GM21723 (cell line): ENCODE measurements around the gene TMIGD1.

Source experiments
- ATAC-seq: cut with Tn5 transposase; IDR thresholded peaks from one replicate; pipeline ENCODE4 v1.9.1; 2021; ENCODE audit warnings: mild to moderate bottlenecking, moderate library complexity; ENCODE audit not compliant: unreplicated experiment

The TMIGD1 gene

DNA sequence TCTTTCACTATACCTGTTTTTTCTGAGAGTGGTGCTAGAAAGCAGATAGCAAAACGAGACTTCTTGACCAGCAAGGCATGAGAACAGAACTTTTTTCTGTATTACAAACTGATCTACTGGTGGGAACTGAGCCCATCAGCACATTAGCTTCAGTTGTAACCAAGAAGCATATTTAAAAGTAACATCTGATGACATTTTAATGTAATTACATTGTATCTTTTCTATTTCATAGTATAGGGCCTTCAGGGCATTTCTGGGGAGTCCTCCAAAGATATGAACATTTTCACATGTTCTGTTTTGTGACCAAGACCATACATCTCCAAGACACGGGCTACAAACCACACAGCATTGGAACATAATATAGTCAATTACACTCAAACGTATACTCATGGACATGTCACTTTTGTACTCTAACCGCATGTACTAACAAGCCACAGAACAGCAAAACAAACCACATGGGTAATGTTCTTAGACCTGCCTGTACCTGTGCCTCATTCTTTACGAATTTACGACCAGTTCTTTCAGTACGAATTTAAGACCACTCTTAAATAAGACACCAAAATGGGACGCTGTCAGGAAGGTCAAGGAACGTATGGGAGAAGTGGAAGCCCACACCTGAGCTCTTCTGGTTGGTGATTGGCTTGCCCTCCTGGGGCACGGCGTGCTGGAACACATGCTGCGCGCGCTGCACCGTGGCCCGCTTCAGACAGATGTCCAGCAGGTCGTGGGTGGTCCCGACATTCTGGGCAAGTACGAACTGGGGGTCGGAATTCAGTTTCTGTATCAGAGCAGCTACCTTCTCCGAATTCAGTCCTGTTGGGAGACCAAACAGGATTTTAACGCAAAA is 42.9 kb downstream of the TMIGD1 start:
- peak; percentile 33 for ATAC-seq

DNA sequence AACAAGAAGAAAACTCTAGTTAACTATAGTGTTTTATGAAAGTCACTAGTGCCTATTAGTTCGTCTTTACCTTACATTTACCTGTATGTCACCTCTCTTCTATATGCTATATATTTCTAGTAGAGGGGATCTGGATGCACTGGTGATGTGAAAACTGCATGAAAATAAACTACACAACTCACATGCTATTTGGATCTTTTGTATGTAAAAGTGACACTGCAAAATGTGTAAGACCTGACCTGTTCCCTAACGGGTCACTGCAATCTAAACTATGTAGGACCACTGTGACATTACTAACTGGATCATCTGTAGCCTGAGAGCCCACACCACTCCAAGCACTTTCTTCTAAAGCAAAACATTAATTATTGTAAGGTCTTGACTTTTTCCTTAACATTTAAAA is 43.8 kb downstream of the TMIGD1 start:
- ATAC-seq = no peak

DNA sequence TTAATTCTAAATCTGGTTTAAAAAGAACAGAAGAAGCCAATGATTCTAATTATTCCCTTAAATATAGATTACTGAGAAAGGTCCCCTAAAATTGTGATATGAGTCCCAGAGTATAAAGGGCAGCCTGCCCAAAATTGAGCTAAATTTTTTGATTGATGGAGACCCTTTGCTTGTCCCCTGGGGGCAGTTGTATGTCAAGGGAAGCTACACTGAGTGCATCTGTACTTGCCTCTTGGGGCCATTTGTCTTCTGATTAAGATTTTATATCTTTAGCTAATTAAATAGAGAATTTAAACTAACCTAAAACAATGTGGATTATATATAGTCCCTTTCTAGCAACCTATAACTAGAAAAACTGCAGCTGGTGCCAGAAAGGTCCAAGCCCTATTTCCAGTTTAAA is 54.7 kb downstream of the TMIGD1 start:
- ATAC-seq = no peak

DNA sequence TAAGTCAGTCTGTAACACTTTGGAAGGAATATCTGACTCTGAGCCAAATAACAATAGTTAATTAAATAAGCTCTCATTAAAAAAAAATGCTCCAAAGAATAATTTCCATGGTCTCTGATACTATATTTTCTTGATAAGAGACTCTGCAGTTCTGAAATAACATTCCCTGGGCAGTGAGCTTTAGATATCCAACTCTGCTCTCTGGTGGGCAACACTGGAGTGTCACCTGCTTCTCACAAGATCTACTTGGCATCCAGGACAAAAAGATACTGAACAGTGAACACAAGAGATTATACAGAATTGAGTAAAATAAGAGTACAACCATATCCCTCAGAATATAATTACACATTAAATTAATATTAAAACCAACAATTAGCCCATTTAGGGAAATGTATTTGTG is 55.8 kb downstream of the TMIGD1 start:
- no peak for ATAC-seq

DNA sequence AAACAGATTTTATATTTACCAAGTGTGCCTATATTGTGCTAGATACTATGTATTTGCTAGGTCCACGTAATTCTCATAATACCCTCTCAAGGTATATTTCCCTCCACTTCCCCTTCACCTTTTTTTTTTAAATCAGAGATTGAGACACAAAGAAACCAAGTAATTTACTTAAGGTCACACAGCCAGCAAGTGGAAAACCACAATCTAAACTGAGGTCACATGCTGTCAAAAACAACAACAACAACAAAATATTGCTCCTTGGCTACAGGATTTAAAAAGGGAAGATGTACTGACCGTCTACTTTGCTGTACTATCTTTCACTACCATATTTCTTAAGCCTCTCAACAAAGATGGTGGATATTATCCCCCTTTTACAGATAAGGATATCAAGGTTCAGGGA is 57.9 kb downstream of the TMIGD1 start:
- ATAC-seq = no peak

DNA sequence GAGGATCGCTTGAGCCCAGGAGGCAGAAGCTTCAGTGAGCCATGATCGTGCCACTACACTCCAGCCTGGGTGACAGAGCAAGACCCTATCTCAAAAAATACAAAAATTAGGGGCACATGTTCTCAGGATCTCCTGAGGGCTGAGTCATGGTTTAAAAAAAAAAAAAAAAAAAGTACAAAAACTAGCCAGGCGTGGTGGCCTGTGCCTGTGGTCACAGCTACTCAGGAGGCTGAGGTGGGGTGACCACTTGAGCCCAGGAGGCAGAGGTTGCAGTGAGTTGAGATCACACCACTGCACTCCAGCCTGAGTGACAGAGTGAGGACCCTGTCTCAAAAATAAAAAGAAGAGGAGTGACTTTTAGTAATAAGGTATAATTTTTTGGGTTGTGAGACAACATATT is 59.0 kb downstream of the TMIGD1 start:
- no peak for ATAC-seq

DNA sequence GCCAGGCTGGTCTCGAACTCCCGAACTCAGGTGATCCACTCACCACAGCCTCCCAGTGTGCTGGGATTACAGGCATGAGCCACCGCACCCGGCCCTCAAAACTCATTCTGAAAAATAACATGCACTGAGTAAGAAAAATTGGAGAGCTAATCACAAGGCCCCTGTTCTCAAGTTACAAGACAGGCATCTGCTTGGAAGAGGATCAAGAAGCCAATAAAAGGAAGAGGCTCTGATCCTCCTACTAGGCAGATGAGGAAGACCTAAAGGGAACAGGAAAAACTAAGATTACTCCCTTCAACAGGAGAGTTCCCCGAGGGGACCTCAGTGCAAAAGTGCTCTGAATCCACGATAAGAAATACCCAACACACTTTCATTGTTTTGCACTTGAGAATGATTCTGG is 60.5 kb downstream of the TMIGD1 start:
- no peak for ATAC-seq

DNA sequence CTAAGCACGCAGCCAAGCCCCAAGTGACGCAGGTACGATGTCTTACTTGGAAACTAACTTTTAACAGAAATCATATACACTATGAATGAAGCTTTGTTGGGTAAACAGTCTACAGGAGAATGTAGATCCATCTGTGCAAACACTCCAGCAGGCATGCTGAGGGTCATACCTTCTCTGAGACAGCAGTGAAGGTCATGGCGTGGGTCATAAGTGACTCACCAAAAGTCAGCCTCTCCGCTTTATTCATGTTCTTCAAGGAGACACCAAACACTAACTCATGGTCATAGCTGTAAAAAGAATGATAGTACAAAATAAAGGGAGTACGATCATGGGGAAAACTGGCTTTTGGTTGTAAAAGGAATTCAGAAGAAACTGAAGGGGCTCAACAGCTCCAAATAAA is 62.8 kb downstream of the TMIGD1 start:
- ATAC-seq = no peak

DNA sequence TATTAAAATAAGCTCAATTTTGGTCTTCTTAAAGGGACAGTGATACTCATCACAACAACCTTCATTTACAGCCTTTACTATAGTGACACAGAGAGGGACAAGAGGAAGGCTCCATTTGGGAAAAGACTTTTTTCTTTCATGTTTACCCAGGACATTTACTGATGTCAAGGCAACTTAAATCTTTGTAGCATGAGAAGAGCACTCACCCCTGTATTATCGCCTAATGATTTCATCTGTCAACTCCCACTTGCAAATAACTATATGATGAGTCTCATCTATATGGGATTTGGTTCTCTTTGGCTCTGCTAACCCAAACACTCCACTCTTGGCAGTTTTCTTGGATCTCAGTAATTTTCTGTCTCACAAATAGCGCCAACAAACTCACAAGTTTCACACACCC is 66.2 kb downstream of the TMIGD1 start:
- no peak for ATAC-seq
